GM19025 (cell line): ENCODE results near the gene GLYATL1.

Experiments used
- ATAC-seq: cut with Tn5 transposase; IDR thresholded peaks from one replicate; pipeline ENCODE4 v1.9.1; 2021; ENCODE audit warnings: mild to moderate bottlenecking, low read depth, moderate library complexity; ENCODE audit not compliant: unreplicated experiment

Gene GLYATL1

GRCh38 chr11:58939277-58939676 is at the start of gene GLYATL1:
GLYATL1 (plus strand) TSS chr11:58939488; CDS start chr11:58947088, 7,600 bp downstream.
- no peak for ATAC-seq

GRCh38 chr11:58893899-58894298 is 45.4 kb upstream of the GLYATL1 start:
- ATAC-seq = no peak

GRCh38 chr11:58898106-58898505 is 41.2 kb upstream of the GLYATL1 start:
- no peak for ATAC-seq

- no peak for ATAC-seq
These were observed 38.5 kb upstream of the GLYATL1 start for GRCh38 chr11:58900479-58901420.

- no peak for ATAC-seq
These were observed 36.4 kb upstream of the GLYATL1 start for GRCh38 chr11:58902881-58903280.

GRCh38 chr11:58905011-58905720 is 34.1 kb upstream of the GLYATL1 start:
- no peak for ATAC-seq

GRCh38 chr11:58905721-58906547 is 33.4 kb upstream of the GLYATL1 start:
- no peak for ATAC-seq

- ATAC-seq = no peak
These were observed 31.5 kb upstream of the GLYATL1 start for GRCh38 chr11:58907780-58908179.

GRCh38 chr11:58912124-58912523 is 27.2 kb upstream of the GLYATL1 start:
- no peak for ATAC-seq

GRCh38 chr11:58913685-58914084 is 25.6 kb upstream of the GLYATL1 start:
- no peak for ATAC-seq

- ATAC-seq = no peak
These were observed 24.3 kb upstream of the GLYATL1 start for GRCh38 chr11:58914821-58915543.

GRCh38 chr11:58916637-58917036 is 22.7 kb upstream of the GLYATL1 start:
- ATAC-seq = no peak

- no peak for ATAC-seq
These were observed 22.0 kb upstream of the GLYATL1 start for GRCh38 chr11:58917159-58917783.

GRCh38 chr11:58919561-58919960 is 19.7 kb upstream of the GLYATL1 start:
- ATAC-seq = no peak

- no peak for ATAC-seq
These were observed 19.3 kb upstream of the GLYATL1 start for GRCh38 chr11:58919980-58920379.

GRCh38 chr11:58921778-58922390 is 17.4 kb upstream of the GLYATL1 start:
- no peak for ATAC-seq

GRCh38 chr11:58922479-58922878 is 16.8 kb upstream of the GLYATL1 start:
- no peak for ATAC-seq

- peak; percentile 81 for ATAC-seq
These were observed 15.9 kb upstream of the GLYATL1 start for GRCh38 chr11:58923300-58923788.

GRCh38 chr11:58924230-58924629 is 15.1 kb upstream of the GLYATL1 start:
- no peak for ATAC-seq
